Measurements from ENCODE around the gene MEGF10.

GRCh38 chr5:127299678-127300077 is 9.1 kb downstream of the MEGF10 start:
- TF ChIP-seq CTCF (IDR thresholded peaks at IDR 0.05) (no peak), EZH2 (IDR thresholded peaks at IDR 0.05; ENCODE audit: borderline replicate concordance, insufficient read depth, low read depth, low read length, poor library complexity, severe bottlenecking) (no peak)
